NCI-H1694 treated with DMSO at 0.1 percent for 48 hours (cell line): ENCODE results near the gene ANKRD44.
"Not testable (repeated sequence)": the region's sequence is repeated elsewhere in the genome, so short reads cannot be mapped to it uniquely, and the experiment has no call there.

Experiments used
- DNase-seq: peaks from one replicate; lab custom pipeline; 2025; lab: John Stamatoyannopoulos, UW

ANKRD44 gene

GRCh38 chr2:197256547-197257170 is 53.9 kb downstream of the ANKRD44 start:
- no peak for DNase-seq

- no peak for DNase-seq
These were observed 54.6 kb downstream of the ANKRD44 start for GRCh38 chr2:197256021-197256420.

GRCh38 chr2:197255543-197255942 is 55.0 kb downstream of the ANKRD44 start:
- no peak for DNase-seq

GRCh38 chr2:197254776-197255530 is 55.6 kb downstream of the ANKRD44 start:
- DNase-seq: no peak

GRCh38 chr2:197251576-197251975 is 59.0 kb downstream of the ANKRD44 start:
- DNase-seq: no peak

- DNase-seq: no peak
These were observed 59.4 kb downstream of the ANKRD44 start for GRCh38 chr2:197251163-197251562.

GRCh38 chr2:197250084-197250397 is 60.5 kb downstream of the ANKRD44 start:
- no peak for DNase-seq

GRCh38 chr2:197249381-197250083 is 61.0 kb downstream of the ANKRD44 start:
- no peak for DNase-seq

- DNase-seq: no peak
These were observed 62.0 kb downstream of the ANKRD44 start for GRCh38 chr2:197248623-197249022.

- no peak for DNase-seq
These were observed 62.6 kb downstream of the ANKRD44 start for GRCh38 chr2:197248001-197248401.

GRCh38 chr2:197247083-197247482 is 63.5 kb downstream of the ANKRD44 start:
- DNase-seq: no peak

- DNase-seq: no peak
These were observed 64.5 kb downstream of the ANKRD44 start for GRCh38 chr2:197245829-197246804.

- DNase-seq: no peak
These were observed 66.2 kb downstream of the ANKRD44 start for GRCh38 chr2:197244349-197244748.

GRCh38 chr2:197242719-197243118 is 67.9 kb downstream of the ANKRD44 start:
- no peak for DNase-seq

GRCh38 chr2:197241596-197241995 is 69.0 kb downstream of the ANKRD44 start:
- no peak for DNase-seq

GRCh38 chr2:197241153-197241552 is 69.4 kb downstream of the ANKRD44 start:
- no peak for DNase-seq

GRCh38 chr2:197240421-197241041 is 70.0 kb downstream of the ANKRD44 start:
- no peak for DNase-seq

GRCh38 chr2:197240018-197240417 is 70.6 kb downstream of the ANKRD44 start:
- not testable (repeated sequence) for DNase-seq

- no peak for DNase-seq
These were observed 71.1 kb downstream of the ANKRD44 start for GRCh38 chr2:197239434-197239833.

GRCh38 chr2:197238043-197238365 is 72.6 kb downstream of the ANKRD44 start:
- DNase-seq: no peak

GRCh38 chr2:197237291-197238042 is 73.1 kb downstream of the ANKRD44 start:
- DNase-seq: no peak
